HepG2 (cell line): Measurements from ENCODE around the gene ECHS1.

Experiments used
- CHD2 ChIP-seq: IDR thresholded peaks from 2 replicates; pipeline ENCODE4 v1.6.1; 2011; ENCODE audit warnings: low read depth, low read length, improper control_type of control experiment
- NFIC ChIP-seq: IDR thresholded peaks from 2 replicates; pipeline ENCODE4 v1.6.1; 2012; ENCODE audit warnings: mild to moderate bottlenecking, low read length, inconsistent platforms
- PHF20 ChIP-seq: sonication (generic); formaldehyde crosslinking; IDR thresholded peaks from 2 replicates; pipeline ENCODE4 v1.5.0; 2020; ENCODE audit warnings: mild to moderate bottlenecking, missing genetic modification reagents
- YY1 ChIP-seq: IDR thresholded peaks from 2 replicates; pipeline ENCODE4 v1.6.1; 2011; ENCODE audit warnings: low read length, low read depth, moderate library complexity, mild to moderate bottlenecking; ENCODE audit not compliant: insufficient read depth, insufficient replicate concordance
- ZNF292 ChIP-seq: sonication (generic); formaldehyde crosslinking; IDR thresholded peaks from 2 replicates; pipeline ENCODE4 v1.8.1; 2022; ENCODE audit warnings: mild to moderate bottlenecking, low read depth, missing genetic modification reagents, borderline replicate concordance
- ZNF781 ChIP-seq: sonication (generic); formaldehyde crosslinking; IDR thresholded peaks from 2 replicates; pipeline ENCODE4 v1.5.1; 2020; ENCODE audit warnings: borderline replicate concordance, mild to moderate bottlenecking, missing genetic modification reagents; ENCODE audit errors: not compliant biosample characterization
- TF ChIP-seq, protein P1 (sequence below): fragments of 450-650 bp; IDR thresholded peaks from 2 replicates; pipeline ENCODE4 v1.6.1; 2017; ENCODE audit warnings: mild to moderate bottlenecking
- TF ChIP-seq, protein P2 (sequence below): sonication (generic); formaldehyde crosslinking; IDR thresholded peaks from 2 replicates; pipeline ENCODE4 v1.5.0; 2020; ENCODE audit warnings: mild to moderate bottlenecking, missing genetic modification reagents, moderate library complexity
- TF ChIP-seq, protein P3 (sequence below): sonication (generic); formaldehyde crosslinking; IDR thresholded peaks from 2 replicates; pipeline ENCODE4 v1.4.0; 2020; ENCODE audit warnings: mild to moderate bottlenecking, missing genetic modification reagents
- TF ChIP-seq, protein P4 (sequence below), 2 experiments: sonication (generic) in 1 of 2; formaldehyde crosslinking in 1 of 2; IDR thresholded peaks; 2 replicates each; pipeline versions ENCODE4 v1.5.1 to v1.6.1; 2011 to 2020; ENCODE audit warnings: borderline replicate concordance in 1 of 2, low read depth in 1 of 2, low read length in 1 of 2, mild to moderate bottlenecking in 1 of 2, missing genetic modification reagents in 1 of 2, moderate library complexity in 1 of 2

DNA sequence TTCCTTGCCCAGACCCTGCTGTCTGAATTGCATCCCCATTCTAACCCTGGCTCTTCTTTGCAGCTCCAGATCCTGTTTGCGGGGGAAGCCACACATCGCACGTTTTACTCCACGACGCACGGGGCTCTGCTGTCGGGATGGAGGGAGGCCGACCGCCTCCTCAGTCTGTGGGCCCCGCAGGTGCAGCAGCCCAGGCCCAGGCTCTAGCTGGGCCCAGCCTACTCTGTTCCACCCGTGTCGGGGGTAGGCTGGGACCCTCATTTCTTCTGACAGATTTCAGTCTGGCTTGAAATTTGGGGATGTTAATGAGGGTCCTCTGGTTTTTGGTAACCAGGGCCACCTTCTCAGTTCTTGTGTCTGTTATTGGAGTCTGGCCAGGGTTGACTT lies 18.1 kb upstream of the ECHS1 start:
- TF ChIP-seq PHF20 (no peak), NFIC (no peak), YY1 (no peak), CHD2 (no peak), ZNF781 (CRISPR knock-in tag) (no peak), ZNF292 (no peak)
- TF ChIP-seq, protein P1, sequence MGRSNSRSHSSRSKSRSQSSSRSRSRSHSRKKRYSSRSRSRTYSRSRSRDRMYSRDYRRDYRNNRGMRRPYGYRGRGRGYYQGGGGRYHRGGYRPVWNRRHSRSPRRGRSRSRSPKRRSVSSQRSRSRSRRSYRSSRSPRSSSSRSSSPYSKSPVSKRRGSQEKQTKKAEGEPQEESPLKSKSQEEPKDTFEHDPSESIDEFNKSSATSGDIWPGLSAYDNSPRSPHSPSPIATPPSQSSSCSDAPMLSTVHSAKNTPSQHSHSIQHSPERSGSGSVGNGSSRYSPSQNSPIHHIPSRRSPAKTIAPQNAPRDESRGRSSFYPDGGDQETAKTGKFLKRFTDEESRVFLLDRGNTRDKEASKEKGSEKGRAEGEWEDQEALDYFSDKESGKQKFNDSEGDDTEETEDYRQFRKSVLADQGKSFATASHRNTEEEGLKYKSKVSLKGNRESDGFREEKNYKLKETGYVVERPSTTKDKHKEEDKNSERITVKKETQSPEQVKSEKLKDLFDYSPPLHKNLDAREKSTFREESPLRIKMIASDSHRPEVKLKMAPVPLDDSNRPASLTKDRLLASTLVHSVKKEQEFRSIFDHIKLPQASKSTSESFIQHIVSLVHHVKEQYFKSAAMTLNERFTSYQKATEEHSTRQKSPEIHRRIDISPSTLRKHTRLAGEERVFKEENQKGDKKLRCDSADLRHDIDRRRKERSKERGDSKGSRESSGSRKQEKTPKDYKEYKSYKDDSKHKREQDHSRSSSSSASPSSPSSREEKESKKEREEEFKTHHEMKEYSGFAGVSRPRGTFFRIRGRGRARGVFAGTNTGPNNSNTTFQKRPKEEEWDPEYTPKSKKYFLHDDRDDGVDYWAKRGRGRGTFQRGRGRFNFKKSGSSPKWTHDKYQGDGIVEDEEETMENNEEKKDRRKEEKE = no peak
- TF ChIP-seq, protein P2, sequence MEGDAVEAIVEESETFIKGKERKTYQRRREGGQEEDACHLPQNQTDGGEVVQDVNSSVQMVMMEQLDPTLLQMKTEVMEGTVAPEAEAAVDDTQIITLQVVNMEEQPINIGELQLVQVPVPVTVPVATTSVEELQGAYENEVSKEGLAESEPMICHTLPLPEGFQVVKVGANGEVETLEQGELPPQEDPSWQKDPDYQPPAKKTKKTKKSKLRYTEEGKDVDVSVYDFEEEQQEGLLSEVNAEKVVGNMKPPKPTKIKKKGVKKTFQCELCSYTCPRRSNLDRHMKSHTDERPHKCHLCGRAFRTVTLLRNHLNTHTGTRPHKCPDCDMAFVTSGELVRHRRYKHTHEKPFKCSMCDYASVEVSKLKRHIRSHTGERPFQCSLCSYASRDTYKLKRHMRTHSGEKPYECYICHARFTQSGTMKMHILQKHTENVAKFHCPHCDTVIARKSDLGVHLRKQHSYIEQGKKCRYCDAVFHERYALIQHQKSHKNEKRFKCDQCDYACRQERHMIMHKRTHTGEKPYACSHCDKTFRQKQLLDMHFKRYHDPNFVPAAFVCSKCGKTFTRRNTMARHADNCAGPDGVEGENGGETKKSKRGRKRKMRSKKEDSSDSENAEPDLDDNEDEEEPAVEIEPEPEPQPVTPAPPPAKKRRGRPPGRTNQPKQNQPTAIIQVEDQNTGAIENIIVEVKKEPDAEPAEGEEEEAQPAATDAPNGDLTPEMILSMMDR = no peak
- TF ChIP-seq, protein P3, sequence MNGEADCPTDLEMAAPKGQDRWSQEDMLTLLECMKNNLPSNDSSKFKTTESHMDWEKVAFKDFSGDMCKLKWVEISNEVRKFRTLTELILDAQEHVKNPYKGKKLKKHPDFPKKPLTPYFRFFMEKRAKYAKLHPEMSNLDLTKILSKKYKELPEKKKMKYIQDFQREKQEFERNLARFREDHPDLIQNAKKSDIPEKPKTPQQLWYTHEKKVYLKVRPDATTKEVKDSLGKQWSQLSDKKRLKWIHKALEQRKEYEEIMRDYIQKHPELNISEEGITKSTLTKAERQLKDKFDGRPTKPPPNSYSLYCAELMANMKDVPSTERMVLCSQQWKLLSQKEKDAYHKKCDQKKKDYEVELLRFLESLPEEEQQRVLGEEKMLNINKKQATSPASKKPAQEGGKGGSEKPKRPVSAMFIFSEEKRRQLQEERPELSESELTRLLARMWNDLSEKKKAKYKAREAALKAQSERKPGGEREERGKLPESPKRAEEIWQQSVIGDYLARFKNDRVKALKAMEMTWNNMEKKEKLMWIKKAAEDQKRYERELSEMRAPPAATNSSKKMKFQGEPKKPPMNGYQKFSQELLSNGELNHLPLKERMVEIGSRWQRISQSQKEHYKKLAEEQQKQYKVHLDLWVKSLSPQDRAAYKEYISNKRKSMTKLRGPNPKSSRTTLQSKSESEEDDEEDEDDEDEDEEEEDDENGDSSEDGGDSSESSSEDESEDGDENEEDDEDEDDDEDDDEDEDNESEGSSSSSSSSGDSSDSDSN (CRISPR knock-in tag) = no peak
- TF ChIP-seq, protein P4, sequence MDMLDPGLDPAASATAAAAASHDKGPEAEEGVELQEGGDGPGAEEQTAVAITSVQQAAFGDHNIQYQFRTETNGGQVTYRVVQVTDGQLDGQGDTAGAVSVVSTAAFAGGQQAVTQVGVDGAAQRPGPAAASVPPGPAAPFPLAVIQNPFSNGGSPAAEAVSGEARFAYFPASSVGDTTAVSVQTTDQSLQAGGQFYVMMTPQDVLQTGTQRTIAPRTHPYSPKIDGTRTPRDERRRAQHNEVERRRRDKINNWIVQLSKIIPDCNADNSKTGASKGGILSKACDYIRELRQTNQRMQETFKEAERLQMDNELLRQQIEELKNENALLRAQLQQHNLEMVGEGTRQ (IDR thresholded peaks at IDR 0.05; ENCODE audit: low read depth, low read length) = no peak
- TF ChIP-seq, protein P4 (CRISPR knock-in tag; IDR thresholded peaks at IDR 0.05; ENCODE audit: borderline replicate concordance) = no peak
